K562 (cell line): ENCODE data around the gene ADAP1. TPM values are rescaled to one million over a fixed set of nuclear protein-coding genes. Genes with fewer than 3 reads are reported as not detected.

Experiments
- ATAC-seq: fragments of 200-7000 bp; cut with Tn5 transposase; 3 replicates; pipeline ENCODE4 v1.9.1; 2020; ENCODE audit warnings: moderate library complexity
- BruUV-seq: library from RNA; stranded (reverse); fragments of 400-500 nt; replicated peaks from 2 replicates; lab custom pipeline; 2021; lab: Mats Ljungman, UMichigan
- CTCF ChIA-PET: fragments of 300-600 bp; formaldehyde crosslinking; extraction: SDS; loops from one replicate; lab custom pipeline; 2021; ENCODE audit warnings: low intra/inter-chr PET ratio; lab: Yijun Ruan, JAX
- POLR2A ChIA-PET: fragments of 300-600, 350-650 bp; sonication (Branson Sonifier 250); formaldehyde crosslinking; extraction: SDS; loops from one replicate; lab custom pipeline; 2021; ENCODE audit warnings: antibody characterized with exemption, inconsistent platforms; lab: Yijun Ruan, JAX
- DNase-seq, 4 experiments: peaks; one replicate each; pipeline versions ENCODE4 v3.0.0 to v3.0.0-alpha.2; 2011 to 2018; ENCODE audit warnings: low spot score in 3 of 4, mixed read lengths in 3 of 4; ENCODE audit errors: extremely low read depth in 1 of 4
- FAIRE-seq: peaks from 2 replicates; lab custom pipeline; 2011; peaks lifted over from hg19 to GRCh38; lab: Jason Lieb, UNC
- H2AFZ ChIP-seq: 2 replicates; pipeline ENCODE4 v1.6.0; 2011; ENCODE audit warnings: low read depth, low read length, control low read depth, inconsistent platforms
- H3K27ac ChIP-seq: fragments of 200-600 bp; 3 replicates; pipeline ENCODE4 v1.8.0; 2011; ENCODE audit warnings: low read depth, mild to moderate bottlenecking, control low read depth, inconsistent platforms, low read length, moderate library complexity, mixed read lengths; ENCODE audit errors: extremely low read depth
- H3K27me3 ChIP-seq, 2 experiments: fragments of 300-600 bp in 1 of 2; 2 replicates in 1 of 2; 3 replicates in 1 of 2; pipeline versions ENCODE4 v1.6.0 to v1.8.0; 2011; ENCODE audit warnings: inconsistent platforms in 2 of 2, low read length in 2 of 2, mild to moderate bottlenecking in 1 of 2, mixed read lengths in 1 of 2, moderate library complexity in 1 of 2; ENCODE audit not compliant: control insufficient read depth in 2 of 2, insufficient read depth in 2 of 2
- H3K36me3 ChIP-seq: fragments of 300-600 bp; 3 replicates; pipeline ENCODE4 v1.8.0; 2011; ENCODE audit warnings: mild to moderate bottlenecking, low read length, inconsistent platforms; ENCODE audit not compliant: control insufficient read depth, insufficient read depth
- H3K4me1 ChIP-seq, 2 experiments: fragments of 200-600 bp in 1 of 2; replicated peaks in 1 of 2; 2 replicates in 1 of 2; 3 replicates in 1 of 2; pipeline versions ENCODE4 v1.5.1 to v1.8.0; 2011; ENCODE audit warnings: inconsistent platforms in 2 of 2, low read length in 2 of 2, mild to moderate bottlenecking in 1 of 2, mixed read lengths in 1 of 2, moderate library complexity in 1 of 2; ENCODE audit not compliant: control insufficient read depth in 2 of 2, insufficient read depth in 2 of 2
- H3K4me2 ChIP-seq: 2 replicates; pipeline ENCODE4 v1.6.1; 2011; ENCODE audit warnings: low read length, control low read depth, inconsistent platforms, mixed read lengths; ENCODE audit not compliant: insufficient read depth
- H3K4me3 ChIP-seq: fragments of 200-600 bp; sonication (generic), shearing (Covaris generic); 2 replicates; pipeline ENCODE4 v1.5.1; 2016; ENCODE audit warnings: control low read depth, inconsistent platforms
- H3K79me2 ChIP-seq: fragments of 200-600 bp; 3 replicates; pipeline ENCODE4 v1.8.0; 2011; ENCODE audit warnings: low read length, inconsistent platforms; ENCODE audit not compliant: control insufficient read depth, insufficient read depth
- H3K9ac ChIP-seq, 2 experiments: 2 replicates each; pipeline versions ENCODE4 v1.6.0 to v1.6.1; 2011; ENCODE audit warnings: low read depth in 2 of 2, low read length in 2 of 2, control low read depth in 1 of 2, inconsistent platforms in 1 of 2, mild to moderate bottlenecking in 1 of 2, mixed read lengths in 1 of 2; ENCODE audit not compliant: insufficient read depth in 1 of 2
- H3K9me1 ChIP-seq: one replicate; pipeline ENCODE4 v1.6.0; 2011; ENCODE audit warnings: inconsistent platforms, mild to moderate bottlenecking, low read length, moderate library complexity; ENCODE audit not compliant: control insufficient read depth, insufficient read depth
- H3K9me3 ChIP-seq: replicated peaks from 2 replicates; pipeline ENCODE4 v1.5.1; 2011; ENCODE audit warnings: low read depth, low read length, inconsistent platforms; ENCODE audit not compliant: control insufficient read depth, insufficient read depth
- H4K20me1 ChIP-seq: replicated peaks from 2 replicates; pipeline ENCODE4 v1.6.1; 2011; ENCODE audit warnings: low read length, inconsistent platforms, mixed read lengths; ENCODE audit not compliant: control insufficient read depth, insufficient read depth
- ETS2 ChIP-seq: IDR thresholded peaks from 2 replicates; pipeline ENCODE4 v1.6.1; 2016; ENCODE audit warnings: borderline replicate concordance, missing genetic modification characterization, mild to moderate bottlenecking, moderate library complexity, missing compliant biosample characterization; ENCODE audit not compliant: poor library complexity, severe bottlenecking
- ETV5 ChIP-seq: sonication (generic); formaldehyde crosslinking; IDR thresholded peaks from 2 replicates; pipeline ENCODE4 v1.4.0; 2020; ENCODE audit warnings: low read depth, mild to moderate bottlenecking, missing genetic modification reagents
- MCM5 ChIP-seq: fragments of 450-650 bp; IDR thresholded peaks from 2 replicates; pipeline ENCODE4 v1.6.1; 2016; ENCODE audit warnings: low read depth
- NCOA1 ChIP-seq: fragments of 450-650 bp; IDR thresholded peaks from 2 replicates; pipeline ENCODE4 v1.6.1; 2016; ENCODE audit warnings: low read depth
- NFE2 ChIP-seq: IDR thresholded peaks from 2 replicates; pipeline ENCODE4 v1.6.1; 2014; ENCODE audit warnings: antibody characterized with exemption, low read depth
- NONO ChIP-seq, 2 experiments: fragments of 200-400 bp in 1 of 2; fragments of 450-650 bp in 1 of 2; formaldehyde crosslinking in 1 of 2; IDR thresholded peaks; 2 replicates each; pipeline ENCODE4 v1.6.1; 2017; ENCODE audit warnings: low read depth in 2 of 2, mild to moderate bottlenecking in 2 of 2, moderate library complexity in 2 of 2, low read length in 1 of 2
- NRF1 ChIP-seq, 2 experiments: fragments of 450-650 bp; IDR thresholded peaks in 1 of 2; conservative IDR thresholded peaks in 1 of 2; 2 replicates each; pipeline ENCODE4 v1.6.1; 2014; ENCODE audit warnings: mild to moderate bottlenecking in 2 of 2
- TCF7 ChIP-seq: sonication (generic); IDR thresholded peaks from 2 replicates; pipeline ENCODE4 v1.6.1; 2016; ENCODE audit warnings: antibody characterized with exemption, borderline replicate concordance
- WGBS: fragments of 100-300 bp; shearing (Covaris generic); methylation state at CpG from one replicate; pipeline ENCODE4 v1.1.6; 2016; ENCODE audit warnings: low coverage, mixed read lengths; ENCODE audit not compliant: insufficient coverage; ENCODE audit errors: missing lambda C conversion rate; 5-methylcytosine and 5-hydroxymethylcytosine counted together
- in situ Hi-C: fragments of 300-500 bp; cut with MboI; formaldehyde crosslinking; loops from 4 replicates; pipeline ENCODE4 v1.15.0; 2018; ENCODE audit warnings: inconsistent platforms, mixed read lengths
- intact Hi-C: fragments of 100-400 bp; cut with micrococcal nuclease; formaldehyde crosslinking; loops from 2 replicates; pipeline ENCODE4 v1.14.2; 2022
- polyA plus RNA-seq, 8 experiments: library from polyadenylated mRNA; depleted of rRNA in 4 of 8; stranded (reverse) in 5 of 8; unstranded in 3 of 8; fragments of >200 nt; fragmentation: Nextera tagmentation in 2 of 8; fragmentation: Illumina TruSeq in 1 of 8; extraction: Ambion mirVana in 2 of 8; extraction: Trizol in 1 of 8; gene quantifications; 2 replicates each; pipeline versions ENCODE4 v1.2.1 to v1.2.3, GENCODE V29; 2011 to 2014; ENCODE audit warnings: inconsistent platforms in 1 of 8, missing spikeins in 1 of 8
- total RNA-seq, 7 experiments: library from RNA; depleted of rRNA in 6 of 7; stranded (reverse); fragments of >200 nt in 6 of 7; fragmentation: Illumina TruSeq in 2 of 7; extraction: Trizol in 2 of 7; gene quantifications; 2 replicates each; pipeline versions ENCODE4 v1.2.1 to v1.2.3, GENCODE V29; 2011 to 2021; ENCODE audit warnings: low replicate concordance in 1 of 7
- TF ChIP-seq, protein P1 (sequence below): sonication (generic); formaldehyde crosslinking; IDR thresholded peaks from 2 replicates; pipeline ENCODE4 v1.5.0; 2020; ENCODE audit warnings: missing genetic modification reagents
- TF ChIP-seq, protein P2 (sequence below), 2 experiments: fragments of 450-650 bp; IDR thresholded peaks; 2 replicates each; pipeline ENCODE4 v1.6.1; 2016
- TF ChIP-seq, protein P3 (sequence below): IDR thresholded peaks from 2 replicates; pipeline ENCODE4 v1.6.1; 2014; ENCODE audit warnings: antibody characterized with exemption

ADAP1 gene
- total and polyA plus RNA-seq, 9 of the 15 experiments (the other 6 are each of a cell fraction or from before 2014, with no cell fraction given), result 0.27 to 1.4 (median 0.52) TPM; not detected in 3

DNA sequence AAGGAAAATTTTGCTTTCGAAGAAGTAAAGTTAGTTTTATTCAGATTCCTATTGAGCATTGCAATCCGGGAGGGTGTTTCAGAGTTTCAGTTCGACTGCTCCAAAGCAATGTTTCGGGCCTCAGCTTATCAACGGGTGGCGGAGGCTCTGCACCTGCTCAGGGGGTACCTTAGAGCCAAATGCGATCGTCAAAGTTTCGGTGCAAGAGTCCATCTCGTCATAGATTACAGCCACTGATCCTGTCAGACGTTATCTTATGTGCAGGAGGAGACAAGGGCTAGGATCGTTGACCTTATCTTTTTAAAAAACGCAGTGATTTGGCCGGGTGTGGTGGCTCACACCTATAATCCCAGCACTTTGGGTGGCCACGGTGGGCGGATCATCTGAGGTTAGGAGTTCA lies 24.7 kb upstream of the ADAP1 start:
- H3K79me2 ChIP-seq, result peaks cover 12% of the 10 kb centered on the region
- in situ Hi-C loops, result loop anchor here (25.0 kb wide), 1 partner anchor 183 kb away; the partner anchor contains the start of gene ZFAND2A

More for the DNA sequence above, 24.7 kb upstream of the ADAP1 start:
- Histone ChIP-seq H3K9me3 (no peaks in the 10 kb centered on the region; the same call in 1 of the 2 replicates), H3K36me3 (peaks cover 3% of the 10 kb centered on the region; the same call in 1 of the 3 replicates), H3K4me1 (peaks cover 2 to 42% of the 10 kb centered on the region in 2 experiments; a peak in 3 of 5 replicates), H3K27me3 (peaks cover 8 to 34% of the 10 kb centered on the region in 2 experiments; a peak in 3 of 5 replicates), H3K27ac (no peak overlapping the region)
- POLR2A ChIA-PET, result interaction anchor here (0.9 to 1.1 kb wide), 5 partner anchors 8 to 147 kb away, joined by 3 to 4 read pairs (median 3); partner anchors contain the start of gene SUN1
- no peak for FAIRE-seq
- no peak for TF ChIP-seq NCOA1
- TF ChIP-seq ETS2 (tag), result no peak
- TF ChIP-seq, protein P1, sequence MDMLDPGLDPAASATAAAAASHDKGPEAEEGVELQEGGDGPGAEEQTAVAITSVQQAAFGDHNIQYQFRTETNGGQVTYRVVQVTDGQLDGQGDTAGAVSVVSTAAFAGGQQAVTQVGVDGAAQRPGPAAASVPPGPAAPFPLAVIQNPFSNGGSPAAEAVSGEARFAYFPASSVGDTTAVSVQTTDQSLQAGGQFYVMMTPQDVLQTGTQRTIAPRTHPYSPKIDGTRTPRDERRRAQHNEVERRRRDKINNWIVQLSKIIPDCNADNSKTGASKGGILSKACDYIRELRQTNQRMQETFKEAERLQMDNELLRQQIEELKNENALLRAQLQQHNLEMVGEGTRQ, result no peak
- no peak for TF ChIP-seq ETV5 (CRISPR knock-in tag)
- no peak for TF ChIP-seq TCF7
- no peak for TF ChIP-seq NONO (IDR thresholded peaks at IDR 0.05; ENCODE audit: low read depth in 2 of 2, low read length in 1 of 2)
- TF ChIP-seq MCM5, result no peak
- TF ChIP-seq, protein P2, sequence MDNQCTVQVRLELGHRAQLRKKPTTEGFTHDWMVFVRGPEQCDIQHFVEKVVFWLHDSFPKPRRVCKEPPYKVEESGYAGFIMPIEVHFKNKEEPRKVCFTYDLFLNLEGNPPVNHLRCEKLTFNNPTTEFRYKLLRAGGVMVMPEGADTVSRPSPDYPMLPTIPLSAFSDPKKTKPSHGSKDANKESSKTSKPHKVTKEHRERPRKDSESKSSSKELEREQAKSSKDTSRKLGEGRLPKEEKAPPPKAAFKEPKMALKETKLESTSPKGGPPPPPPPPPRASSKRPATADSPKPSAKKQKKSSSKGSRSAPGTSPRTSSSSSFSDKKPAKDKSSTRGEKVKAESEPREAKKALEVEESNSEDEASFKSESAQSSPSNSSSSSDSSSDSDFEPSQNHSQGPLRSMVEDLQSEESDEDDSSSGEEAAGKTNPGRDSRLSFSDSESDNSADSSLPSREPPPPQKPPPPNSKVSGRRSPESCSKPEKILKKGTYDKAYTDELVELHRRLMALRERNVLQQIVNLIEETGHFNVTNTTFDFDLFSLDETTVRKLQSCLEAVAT (IDR thresholded peaks at IDR 0.05), result no peak
- no peak for TF ChIP-seq NRF1 (conservative IDR thresholded peaks at IDR 0.05 in 1 of 2, IDR thresholded peaks at IDR 0.05 in 1 of 2)
- TF ChIP-seq, protein P3, sequence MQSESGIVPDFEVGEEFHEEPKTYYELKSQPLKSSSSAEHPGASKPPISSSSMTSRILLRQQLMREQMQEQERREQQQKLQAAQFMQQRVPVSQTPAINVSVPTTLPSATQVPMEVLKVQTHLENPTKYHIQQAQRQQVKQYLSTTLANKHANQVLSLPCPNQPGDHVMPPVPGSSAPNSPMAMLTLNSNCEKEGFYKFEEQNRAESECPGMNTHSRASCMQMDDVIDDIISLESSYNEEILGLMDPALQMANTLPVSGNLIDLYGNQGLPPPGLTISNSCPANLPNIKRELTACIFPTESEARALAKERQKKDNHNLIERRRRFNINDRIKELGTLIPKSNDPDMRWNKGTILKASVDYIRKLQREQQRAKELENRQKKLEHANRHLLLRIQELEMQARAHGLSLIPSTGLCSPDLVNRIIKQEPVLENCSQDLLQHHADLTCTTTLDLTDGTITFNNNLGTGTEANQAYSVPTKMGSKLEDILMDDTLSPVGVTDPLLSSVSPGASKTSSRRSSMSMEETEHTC, result no peak
- TF ChIP-seq NFE2, result no peak
- TF ChIP-seq, all 486 proteins: peak for 0
- Histone ChIP-seq H3K9me1 (no peaks in the 10 kb centered on the region), H3K4me3 (no peak overlapping the region), H4K20me1 (peaks cover 3% of the 10 kb centered on the region; the same call in 1 of the 2 replicates), H3K4me2 (no peak overlapping the region), H2AFZ (no peak overlapping the region), H3K9ac (no peak overlapping the region)
- intact Hi-C loops, result no loop called here
- BruUV-seq, result no TSS peak
- CTCF ChIA-PET, result no interaction called here
- DNase-seq (no peak), ATAC-seq (no peak)
- WGBS, result 14% methylated on average over 16 of the region's 16 CpGs
